Measurements from ENCODE around the gene CREB5.

CREB5 gene

DNA sequence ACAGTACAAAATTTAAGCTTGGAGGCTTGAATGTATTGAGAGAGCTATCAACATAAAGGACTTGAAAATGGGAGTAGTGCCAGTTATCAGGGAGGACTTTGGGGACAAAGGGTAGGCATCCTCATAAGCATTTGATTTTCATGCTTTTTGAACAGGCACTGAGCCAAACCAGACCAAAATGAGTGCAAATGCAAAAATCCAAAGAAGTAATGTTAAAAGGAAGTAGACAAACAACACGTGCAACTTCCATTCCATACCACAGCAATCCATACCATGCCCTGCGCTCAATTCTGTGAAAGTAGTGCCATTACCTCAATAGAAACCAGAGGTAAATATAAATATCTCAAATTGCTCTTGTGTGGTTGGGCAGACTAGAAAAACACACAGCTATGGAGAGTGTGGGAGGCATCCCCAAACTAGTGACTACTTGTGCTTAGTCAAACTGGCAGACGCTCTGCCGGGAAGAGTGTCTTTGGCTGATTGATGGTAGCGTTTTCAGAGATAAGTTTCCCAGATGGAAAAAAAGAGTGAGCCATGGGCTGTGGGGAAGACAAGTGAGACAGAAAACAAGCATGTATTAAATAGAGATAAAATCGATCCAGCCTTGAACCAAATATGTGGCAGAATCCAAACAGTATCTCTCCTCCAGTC lies 161.5 kb downstream of the CREB5 start:
- Histone ChIP-seq H3K27me3 (ENCODE audit: insufficient read depth, low read length, poor library complexity, severe bottlenecking) (no peaks in the 10 kb centered on the region), H3F3A (ENCODE audit: low read depth) (no peaks in the 10 kb centered on the region; the same call in 1 of the 2 replicates), H3K9ac (ENCODE audit: low read depth, low read length, poor library complexity, severe bottlenecking) (no peak overlapping the region), H3K79me2 (ENCODE audit: insufficient read depth, low read length) (no peaks in the 10 kb centered on the region), H4K20me1 (ENCODE audit: insufficient read depth, low read length, poor library complexity, severe bottlenecking) (no peaks in the 10 kb centered on the region), H2AFZ (ENCODE audit: low read length) (0 out of 2 replicates have a peak overlapping the region, but pooled peaks have one; percentile 5), H3K9me2 (replicated peaks; ENCODE audit: low read depth, low read length) (no peaks in the 10 kb centered on the region), H3K9me3 (ENCODE audit: insufficient read depth, low read depth, low read length) (no peaks in the 10 kb centered on the region), H3K4me2 (ENCODE audit: low read depth, low read length, poor library complexity, severe bottlenecking) (peak overlapping the region; percentile 8), H3K36me3 (ENCODE audit: insufficient read depth, low read length) (no peaks in the 10 kb centered on the region), H3K4me1 (ENCODE audit: insufficient read depth, low read length, poor library complexity, severe bottlenecking) (peaks cover 44% of the 10 kb centered on the region), H3K4me3 (ENCODE audit: low read length, poor library complexity, severe bottlenecking) (no peak overlapping the region)
- TF ChIP-seq EZH2phosphoT487 (IDR thresholded peaks at IDR 0.05; ENCODE audit: borderline replicate concordance): no peak
- TF ChIP-seq, protein P1, sequence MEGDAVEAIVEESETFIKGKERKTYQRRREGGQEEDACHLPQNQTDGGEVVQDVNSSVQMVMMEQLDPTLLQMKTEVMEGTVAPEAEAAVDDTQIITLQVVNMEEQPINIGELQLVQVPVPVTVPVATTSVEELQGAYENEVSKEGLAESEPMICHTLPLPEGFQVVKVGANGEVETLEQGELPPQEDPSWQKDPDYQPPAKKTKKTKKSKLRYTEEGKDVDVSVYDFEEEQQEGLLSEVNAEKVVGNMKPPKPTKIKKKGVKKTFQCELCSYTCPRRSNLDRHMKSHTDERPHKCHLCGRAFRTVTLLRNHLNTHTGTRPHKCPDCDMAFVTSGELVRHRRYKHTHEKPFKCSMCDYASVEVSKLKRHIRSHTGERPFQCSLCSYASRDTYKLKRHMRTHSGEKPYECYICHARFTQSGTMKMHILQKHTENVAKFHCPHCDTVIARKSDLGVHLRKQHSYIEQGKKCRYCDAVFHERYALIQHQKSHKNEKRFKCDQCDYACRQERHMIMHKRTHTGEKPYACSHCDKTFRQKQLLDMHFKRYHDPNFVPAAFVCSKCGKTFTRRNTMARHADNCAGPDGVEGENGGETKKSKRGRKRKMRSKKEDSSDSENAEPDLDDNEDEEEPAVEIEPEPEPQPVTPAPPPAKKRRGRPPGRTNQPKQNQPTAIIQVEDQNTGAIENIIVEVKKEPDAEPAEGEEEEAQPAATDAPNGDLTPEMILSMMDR (conservative IDR thresholded peaks at IDR 0.05; ENCODE audit: low read length): no peak

DNA sequence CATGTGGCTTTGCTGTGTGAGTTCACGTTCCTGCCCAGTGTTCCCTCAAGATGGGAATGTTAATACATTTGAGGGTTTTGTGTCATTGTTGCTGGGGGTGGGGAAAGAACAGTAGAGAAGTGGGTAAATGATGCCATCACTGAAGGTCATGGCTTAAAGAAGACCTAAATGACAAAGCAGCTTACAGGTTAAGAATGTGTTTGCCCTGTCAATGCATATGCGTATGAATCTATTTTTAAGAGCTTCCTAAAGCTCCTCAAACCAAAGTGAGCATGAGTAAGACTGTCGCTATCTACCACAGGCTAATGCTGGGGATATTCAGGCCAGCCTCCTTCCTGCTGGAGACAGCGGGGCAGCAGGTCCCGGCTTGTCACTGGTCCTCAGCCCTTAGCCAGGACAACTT lies 162.9 kb downstream of the CREB5 start:
- Histone ChIP-seq H3K9me2 (replicated peaks; ENCODE audit: low read depth, low read length) (no peaks in the 10 kb centered on the region), H3K9ac (ENCODE audit: low read depth, low read length, poor library complexity, severe bottlenecking) (no peak overlapping the region), H3K4me2 (ENCODE audit: low read depth, low read length, poor library complexity, severe bottlenecking) (peak overlapping the region; percentile 14), H2AFZ (ENCODE audit: low read length) (0 out of 2 replicates have a peak overlapping the region, but pooled peaks have one; percentile 14), H3K79me2 (ENCODE audit: insufficient read depth, low read length) (no peaks in the 10 kb centered on the region), H4K20me1 (ENCODE audit: insufficient read depth, low read length, poor library complexity, severe bottlenecking) (no peaks in the 10 kb centered on the region), H3K27me3 (ENCODE audit: insufficient read depth, low read length, poor library complexity, severe bottlenecking) (no peaks in the 10 kb centered on the region), H3K9me3 (ENCODE audit: insufficient read depth, low read depth, low read length) (no peaks in the 10 kb centered on the region), H3K4me1 (ENCODE audit: insufficient read depth, low read length, poor library complexity, severe bottlenecking) (peaks cover 43% of the 10 kb centered on the region), H3K36me3 (ENCODE audit: insufficient read depth, low read length) (no peaks in the 10 kb centered on the region), H3F3A (ENCODE audit: low read depth) (no peaks in the 10 kb centered on the region; the same call in 1 of the 2 replicates), H3K4me3 (ENCODE audit: low read length, poor library complexity, severe bottlenecking) (no peak overlapping the region)
- TF ChIP-seq EZH2phosphoT487 (IDR thresholded peaks at IDR 0.05; ENCODE audit: borderline replicate concordance): no peak

DNA sequence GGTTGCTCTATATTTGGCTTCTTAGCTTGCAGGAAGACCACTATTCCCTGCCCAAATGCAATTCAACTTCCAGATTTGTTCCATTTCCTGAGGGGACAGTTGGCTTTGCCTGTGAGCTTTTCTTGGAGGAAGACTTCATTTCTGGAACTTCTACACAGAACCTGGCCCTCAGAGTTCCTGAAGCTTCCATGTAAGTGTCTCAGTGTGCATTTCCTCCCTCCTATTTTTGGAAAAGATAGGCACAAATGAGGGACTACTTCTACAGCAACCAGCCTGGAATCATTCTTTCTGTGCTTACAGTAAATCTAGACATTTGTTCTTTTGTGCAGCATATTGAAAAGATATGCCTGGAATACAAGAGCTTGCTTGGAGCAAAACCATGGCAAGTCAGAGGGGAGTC lies 164.3 kb downstream of the CREB5 start:
- Histone ChIP-seq H3K4me2 (ENCODE audit: low read depth, low read length, poor library complexity, severe bottlenecking) (no peak overlapping the region), H3K9me2 (replicated peaks; ENCODE audit: low read depth, low read length) (no peaks in the 10 kb centered on the region), H3K9me3 (ENCODE audit: insufficient read depth, low read depth, low read length) (no peaks in the 10 kb centered on the region), H3F3A (ENCODE audit: low read depth) (no peaks in the 10 kb centered on the region; the same call in 1 of the 2 replicates), H3K4me1 (ENCODE audit: insufficient read depth, low read length, poor library complexity, severe bottlenecking) (peaks cover 48% of the 10 kb centered on the region), H4K20me1 (ENCODE audit: insufficient read depth, low read length, poor library complexity, severe bottlenecking) (no peaks in the 10 kb centered on the region), H3K79me2 (ENCODE audit: insufficient read depth, low read length) (no peaks in the 10 kb centered on the region), H3K4me3 (ENCODE audit: low read length, poor library complexity, severe bottlenecking) (no peak overlapping the region), H2AFZ (ENCODE audit: low read length) (no peak overlapping the region), H3K27me3 (ENCODE audit: insufficient read depth, low read length, poor library complexity, severe bottlenecking) (no peaks in the 10 kb centered on the region), H3K9ac (ENCODE audit: low read depth, low read length, poor library complexity, severe bottlenecking) (no peak overlapping the region), H3K36me3 (ENCODE audit: insufficient read depth, low read length) (no peaks in the 10 kb centered on the region)
- TF ChIP-seq, protein P1 (conservative IDR thresholded peaks at IDR 0.05; ENCODE audit: low read length): no peak
- TF ChIP-seq EZH2phosphoT487 (IDR thresholded peaks at IDR 0.05; ENCODE audit: borderline replicate concordance): no peak

DNA sequence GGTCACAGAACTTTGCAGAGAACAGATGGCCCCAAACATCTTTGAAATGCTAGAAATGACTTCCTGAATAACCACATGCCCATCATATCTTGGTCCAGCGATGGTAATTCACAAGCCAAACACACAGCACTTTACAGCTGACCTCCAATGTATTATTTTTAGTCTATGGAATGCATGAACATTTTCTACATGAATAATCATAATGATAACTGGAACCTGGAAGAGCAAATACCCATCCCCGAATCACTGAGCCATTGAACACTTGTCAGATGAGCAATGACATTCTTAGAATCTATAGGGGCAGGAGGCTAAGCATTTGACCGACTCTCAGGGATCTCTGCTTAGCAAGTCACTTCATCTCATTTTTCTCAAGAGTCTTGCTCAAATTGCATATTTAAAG lies 167.3 kb downstream of the CREB5 start:
- H3K4me1 ChIP-seq (ENCODE audit: insufficient read depth, low read length, poor library complexity, severe bottlenecking): peaks cover 33% of the 10 kb centered on the region
- H3K79me2 ChIP-seq (ENCODE audit: insufficient read depth, low read length): no peaks in the 10 kb centered on the region

More for the DNA sequence above, 167.3 kb downstream of the CREB5 start:
- no peaks in the 10 kb centered on the region for H4K20me1 ChIP-seq (ENCODE audit: insufficient read depth, low read length, poor library complexity, severe bottlenecking)
- H3K9ac ChIP-seq (ENCODE audit: low read depth, low read length, poor library complexity, severe bottlenecking): no peak overlapping the region
- no peaks in the 10 kb centered on the region for H3K9me2 ChIP-seq (replicated peaks; ENCODE audit: low read depth, low read length)
- H3K36me3 ChIP-seq (ENCODE audit: insufficient read depth, low read length): no peaks in the 10 kb centered on the region
- no peaks in the 10 kb centered on the region for H3K9me3 ChIP-seq (ENCODE audit: insufficient read depth, low read depth, low read length)
- no peak overlapping the region for H3K4me2 ChIP-seq (ENCODE audit: low read depth, low read length, poor library complexity, severe bottlenecking)
- H2AFZ ChIP-seq (ENCODE audit: low read length): no peak overlapping the region
- no peak overlapping the region for H3K4me3 ChIP-seq (ENCODE audit: low read length, poor library complexity, severe bottlenecking)
- TF ChIP-seq EZH2phosphoT487 (IDR thresholded peaks at IDR 0.05; ENCODE audit: borderline replicate concordance): no peak
- TF ChIP-seq, protein P1 (conservative IDR thresholded peaks at IDR 0.05; ENCODE audit: low read length): no peak
- no peaks in the 10 kb centered on the region; the same call in 1 of the 2 replicates for H3F3A ChIP-seq (ENCODE audit: low read depth)
- H3K27me3 ChIP-seq (ENCODE audit: insufficient read depth, low read length, poor library complexity, severe bottlenecking): no peaks in the 10 kb centered on the region

Measured in Loucy (cell line).